Fibroblast of lung (primary cell): ENCODE results near the gene SLC66A2. TPM values are rescaled to one million over a fixed set of nuclear protein-coding genes. Genes with fewer than 3 reads are reported as not detected.

Source experiments
- DNase-seq, 2 donors: peaks; one replicate each; pipeline versions ENCODE4 v3.0.0 to v3.0.0-alpha.2; 2010; ENCODE audit warnings: low read depth in 2 of 2
- H2AFZ ChIP-seq: 2 replicates; pipeline ENCODE4 v1.5.1; 2012; ENCODE audit warnings: low read length, control low read depth, inconsistent platforms
- H3K27ac ChIP-seq: 2 replicates; pipeline ENCODE4 v1.5.1; 2011; ENCODE audit warnings: low read length, control low read depth; ENCODE audit not compliant: insufficient read depth
- H3K27me3 ChIP-seq: 2 replicates; pipeline ENCODE4 v1.5.1; 2011; ENCODE audit warnings: mild to moderate bottlenecking, low read length; ENCODE audit not compliant: control insufficient read depth, insufficient read depth
- H3K36me3 ChIP-seq: 2 replicates; pipeline ENCODE4 v1.5.1; 2011; ENCODE audit warnings: low read length; ENCODE audit not compliant: control insufficient read depth, insufficient read depth
- H3K4me1 ChIP-seq: 2 replicates; pipeline ENCODE4 v1.5.1; 2011; ENCODE audit warnings: low read length; ENCODE audit not compliant: control insufficient read depth, insufficient read depth; ENCODE audit errors: extremely low read depth
- H3K4me2 ChIP-seq: 2 replicates; pipeline ENCODE4 v1.5.1; 2011; ENCODE audit warnings: low read length, control low read depth; ENCODE audit not compliant: insufficient read depth; ENCODE audit errors: extremely low read depth
- H3K4me3 ChIP-seq, 4 experiments: fragments of 200-600 bp in 1 of 4; sonication (generic) in 1 of 4; replicated peaks in 1 of 4; 2 replicates each; pipeline ENCODE4 v1.5.1; 2011 to 2016; ENCODE audit warnings: low read length in 4 of 4, low read depth in 3 of 4, mild to moderate bottlenecking in 3 of 4, control low read depth in 2 of 4, inconsistent platforms in 1 of 4, mixed read lengths in 1 of 4; ENCODE audit not compliant: insufficient read depth in 1 of 4; ENCODE audit errors: control extremely low read depth in 1 of 4
- H3K79me2 ChIP-seq: 2 replicates; pipeline ENCODE4 v1.5.1; 2012; ENCODE audit warnings: mild to moderate bottlenecking, low read length, inconsistent platforms; ENCODE audit not compliant: control insufficient read depth, insufficient read depth
- H3K9ac ChIP-seq: 2 replicates; pipeline ENCODE4 v1.5.1; 2011; ENCODE audit warnings: mild to moderate bottlenecking, low read length, control low read depth; ENCODE audit not compliant: insufficient read depth
- H3K9me3 ChIP-seq: 2 replicates; pipeline ENCODE4 v1.5.1; 2012; ENCODE audit warnings: low read depth, low read length; ENCODE audit not compliant: control insufficient read depth, insufficient read depth
- H4K20me1 ChIP-seq: 2 replicates; pipeline ENCODE4 v1.5.1; 2011; ENCODE audit warnings: low read length; ENCODE audit not compliant: control insufficient read depth, insufficient read depth; ENCODE audit errors: extremely low read depth
- CTCF ChIP-seq, 2 donors: IDR thresholded peaks in 1 of 2; conservative IDR thresholded peaks in 1 of 2; 1 replicate in 1 of 2; 2 replicates in 1 of 2; pipeline ENCODE4 v1.5.1; 2011 to 2012; ENCODE audit warnings: low read length in 2 of 2, control low read depth in 1 of 2, inconsistent platforms in 1 of 2, low read depth in 1 of 2, mild to moderate bottlenecking in 1 of 2
- EZH2 ChIP-seq: IDR thresholded peaks from 2 replicates; pipeline ENCODE4 v1.5.1; 2012; ENCODE audit warnings: low read length, control low read depth, mild to moderate bottlenecking; ENCODE audit errors: missing control alignments
- polyA plus RNA-seq, 2 donors: library from polyadenylated mRNA; depleted of rRNA in 1 of 2; stranded (reverse) in 1 of 2; unstranded in 1 of 2; fragments of >200 nt; gene quantifications; 2 replicates each; pipeline ENCODE4 v1.2.1, GENCODE V29; 2011 to 2012; ENCODE audit warnings: missing spikeins in 1 of 2
- total RNA-seq: library from RNA; depleted of rRNA; stranded (reverse); fragments of >200 nt; gene quantifications from 2 replicates; pipeline ENCODE4 v1.2.1, GENCODE V29; 2014

The SLC66A2 gene
- total and polyA plus RNA-seq, 2 donors (not counting 1 experiment from before 2014, with no cell fraction given), result 13.2 to 46.1 TPM

DNA sequence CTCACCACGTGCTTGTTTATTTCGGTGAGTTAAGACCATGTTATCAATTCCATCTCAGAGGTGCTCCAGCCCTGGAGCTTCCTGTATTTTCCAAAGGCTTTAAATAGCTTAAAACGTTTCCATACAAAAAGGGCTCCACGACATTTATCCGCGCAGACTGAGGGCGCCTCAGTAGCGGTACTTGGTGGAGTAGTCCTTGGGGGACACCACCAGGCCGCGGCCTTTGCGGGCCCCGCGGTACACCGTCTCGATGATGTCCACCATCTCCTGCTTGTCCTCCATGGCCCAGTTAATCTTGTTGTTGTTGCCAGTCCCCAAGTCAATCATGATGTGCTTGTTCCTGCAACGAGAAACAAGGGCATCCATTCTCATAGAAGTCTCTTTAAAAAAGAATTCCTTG is 22.1 kb upstream of the SLC66A2 start:
- no peaks in the 10 kb centered on the region for H3K9me3 ChIP-seq
- DNase-seq, result no peak
- H2AFZ ChIP-seq, result no peak overlapping the region
- no peak overlapping the region for H3K4me3 ChIP-seq
- H4K20me1 ChIP-seq, result no peaks in the 10 kb centered on the region
- H3K9ac ChIP-seq, result no peak overlapping the region
- no peak overlapping the region for H3K4me2 ChIP-seq
- H3K27ac ChIP-seq, result no peak overlapping the region
- H3K79me2 ChIP-seq, result peaks cover 44% of the 10 kb centered on the region
- peaks cover 18% of the 10 kb centered on the region for H3K36me3 ChIP-seq
- TF ChIP-seq CTCF (conservative IDR thresholded peaks at IDR 0.05 in 1 of 2, IDR thresholded peaks at IDR 0.05 in 1 of 2; ENCODE audit: low read depth in 1 of 2, low read length in 2 of 2) (no peak), EZH2 (no peak)
- H3K27me3 ChIP-seq, result no peaks in the 10 kb centered on the region
- no peaks in the 10 kb centered on the region for H3K4me1 ChIP-seq

GRCh38 chr18:79972720-79973119 is 21.3 kb upstream of the SLC66A2 start:
- H3K9me3 ChIP-seq, result no peaks in the 10 kb centered on the region
- H3K36me3 ChIP-seq, result peaks cover 17% of the 10 kb centered on the region
- H3K27me3 ChIP-seq, result no peaks in the 10 kb centered on the region
- no peak for DNase-seq
- H3K27ac ChIP-seq, result no peak overlapping the region
- H3K9ac ChIP-seq, result no peak overlapping the region
- H3K4me2 ChIP-seq, result no peak overlapping the region
- no peak overlapping the region for H3K4me3 ChIP-seq
- peaks cover 36% of the 10 kb centered on the region for H3K79me2 ChIP-seq
- H2AFZ ChIP-seq, result no peak overlapping the region
- no peak for TF ChIP-seq EZH2
- no peak for TF ChIP-seq CTCF (conservative IDR thresholded peaks at IDR 0.05 in 1 of 2, IDR thresholded peaks at IDR 0.05 in 1 of 2; ENCODE audit: low read depth in 1 of 2, low read length in 2 of 2)
- H3K4me1 ChIP-seq, result no peaks in the 10 kb centered on the region
- no peaks in the 10 kb centered on the region for H4K20me1 ChIP-seq

DNA sequence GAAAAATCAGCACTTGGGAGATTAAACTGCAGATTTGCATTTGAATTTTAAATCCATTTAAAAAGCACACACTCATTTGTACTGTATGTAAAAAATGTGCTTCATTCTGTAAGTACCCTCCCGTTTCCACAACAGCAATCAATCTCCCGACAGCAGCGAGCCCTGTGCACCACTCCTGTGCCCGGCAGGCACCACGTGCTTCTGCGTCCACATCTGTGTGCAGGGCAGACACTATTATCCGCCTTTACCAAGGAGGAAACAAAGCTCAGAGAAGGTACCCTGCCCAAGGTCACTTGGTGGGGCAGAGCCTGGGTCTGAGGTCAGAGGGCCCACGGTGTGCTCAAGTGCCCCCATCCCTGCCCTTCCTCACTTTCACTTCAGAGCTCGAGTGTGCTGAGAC is 20.5 kb upstream of the SLC66A2 start:
- Histone ChIP-seq H3K4me3 (no peak overlapping the region), H4K20me1 (no peaks in the 10 kb centered on the region), H3K9me3 (no peaks in the 10 kb centered on the region), H3K27ac (no peak overlapping the region), H3K4me1 (no peaks in the 10 kb centered on the region), H2AFZ (no peak overlapping the region), H3K79me2 (peaks cover 29% of the 10 kb centered on the region), H3K36me3 (peaks cover 17% of the 10 kb centered on the region), H3K9ac (no peak overlapping the region), H3K27me3 (no peaks in the 10 kb centered on the region), H3K4me2 (no peak overlapping the region)
- no peak for DNase-seq
- TF ChIP-seq EZH2 (no peak), CTCF (conservative IDR thresholded peaks at IDR 0.05 in 1 of 2, IDR thresholded peaks at IDR 0.05 in 1 of 2; ENCODE audit: low read depth in 1 of 2, low read length in 2 of 2) (no peak)
